ENCODE measurements around the gene ABHD3.

DNA sequence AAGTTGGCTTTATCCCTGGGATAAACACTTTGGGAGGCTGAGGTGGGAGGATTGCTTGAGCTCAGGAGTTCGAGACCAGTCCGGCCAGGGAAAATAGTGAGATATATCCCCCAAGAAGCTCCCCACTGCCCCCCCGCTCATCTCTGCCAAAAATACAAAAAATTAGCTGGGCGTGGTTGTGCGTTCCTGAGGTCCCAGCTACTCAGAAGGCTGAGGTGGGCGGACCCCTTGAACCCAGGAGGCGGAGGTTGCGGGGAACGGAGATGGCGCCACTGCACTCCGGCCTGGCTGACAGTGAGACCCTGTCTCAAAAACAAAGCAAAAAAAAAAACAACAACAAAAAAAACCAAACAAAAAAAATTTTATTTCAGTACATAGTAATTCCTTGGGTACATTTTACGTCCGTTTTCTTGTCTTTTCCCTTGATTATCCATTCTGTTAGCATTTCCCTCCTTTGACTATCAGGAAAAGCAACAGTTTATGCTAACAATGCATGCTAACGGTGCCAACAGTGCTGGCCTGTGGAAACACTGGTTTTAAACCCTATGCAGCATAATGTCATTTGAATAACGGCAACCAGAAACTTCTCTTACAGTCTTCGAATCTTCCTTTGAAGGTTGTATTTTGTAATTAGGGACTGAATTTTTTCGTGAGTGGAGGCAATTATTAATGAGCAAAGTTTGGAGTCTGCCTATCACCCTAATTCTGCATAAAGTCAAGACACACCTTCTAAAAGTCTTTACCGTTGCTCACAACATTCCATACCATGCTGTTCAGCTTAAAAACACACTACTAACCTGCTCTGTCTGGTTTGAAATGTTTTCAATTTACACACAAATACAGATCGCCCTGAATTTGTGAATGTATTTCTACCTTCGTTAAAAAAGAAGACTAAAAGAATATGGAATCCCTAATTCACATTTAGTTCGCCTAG lies 35.3 kb upstream of the ABHD3 start:
- TF ChIP-seq POLR2A (IDR thresholded peaks at IDR 0.05) (no peak), POLR2AphosphoS5 (IDR thresholded peaks at IDR 0.05) (no peak), CTCF (IDR thresholded peaks at IDR 0.05) (no peak), EP300 (IDR thresholded peaks at IDR 0.05) (no peak)
